ENCODE data around the gene USHBP1. TPM values are rescaled to one million over a fixed set of nuclear protein-coding genes. Genes with fewer than 3 reads are reported as not detected.

USHBP1 gene
- total and polyA plus RNA-seq, 2 of the 13 experiments (the other 11 are each of a cell fraction or from before 2014, with no cell fraction given) = 0.15 to 1.5 TPM

DNA sequence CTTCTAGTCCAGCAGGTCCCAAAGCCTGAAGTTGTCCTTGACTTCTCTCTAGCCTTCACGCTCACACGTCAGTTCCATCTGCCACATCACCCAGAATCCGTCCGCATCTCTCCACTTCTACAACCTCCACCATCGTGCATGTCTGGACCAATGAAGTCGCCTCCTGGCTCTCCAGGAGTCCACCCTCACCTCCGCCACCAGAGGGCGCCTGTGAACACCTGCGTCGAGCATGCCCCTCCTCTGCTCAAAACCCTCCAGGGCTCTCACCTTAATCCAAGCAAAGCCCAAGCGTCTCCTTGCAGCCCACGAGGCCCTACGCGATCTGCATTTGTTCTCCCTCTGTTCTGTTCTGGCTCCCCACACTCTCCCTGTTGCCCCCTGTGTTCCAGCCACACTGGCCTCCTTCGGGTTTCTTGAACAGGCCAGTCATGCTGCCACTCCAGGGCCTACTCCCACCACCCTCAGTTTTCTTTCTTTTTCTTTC lies 3.7 kb downstream of the USHBP1 start (continued):
- TF ChIP-seq ZFP41 (CRISPR knock-in tag; IDR thresholded peaks at IDR 0.05; ENCODE audit: borderline replicate concordance) (no peak), ZNF782 (CRISPR knock-in tag; IDR thresholded peaks at IDR 0.05; ENCODE audit: borderline replicate concordance) (no peak), TCF12 (IDR thresholded peaks at IDR 0.05) (no peak), TCF12 (CRISPR knock-in tag; IDR thresholded peaks at IDR 0.05) (no peak), ZNF143 (CRISPR knock-in tag; IDR thresholded peaks at IDR 0.05) (no peak), POLR2AphosphoS2 (IDR thresholded peaks at IDR 0.05; ENCODE audit: low read depth, low read length) (no peak), ZNF790 (CRISPR knock-in tag; IDR thresholded peaks at IDR 0.05; ENCODE audit: borderline replicate concordance) (no peak), ZNF230 (CRISPR knock-in tag; IDR thresholded peaks at IDR 0.05) (no peak), U2AF1 (optimal IDR thresholded peaks at IDR 0.05; ENCODE audit: low read depth, low read length) (peak; percentile 71), HNRNPK (IDR thresholded peaks at IDR 0.05; ENCODE audit: low read depth, low read length, poor library complexity, severe bottlenecking) (no peak), CAMTA2 (CRISPR knock-in tag; IDR thresholded peaks at IDR 0.05; ENCODE audit: borderline replicate concordance) (no peak), ERF (CRISPR knock-in tag; IDR thresholded peaks at IDR 0.05) (peak; percentile 56; the same call in 1 of the 2 replicates), KLF12 (CRISPR knock-in tag; IDR thresholded peaks at IDR 0.05; ENCODE audit: borderline replicate concordance) (no peak), SRSF9 (IDR thresholded peaks at IDR 0.05; ENCODE audit: borderline replicate concordance, insufficient read depth, low read depth, low read length, poor library complexity, severe bottlenecking) (no peak), NAIF1 (CRISPR knock-in tag; IDR thresholded peaks at IDR 0.05; ENCODE audit: borderline replicate concordance) (no peak), POGZ (CRISPR knock-in tag; IDR thresholded peaks at IDR 0.05) (no peak), ZNF747 (CRISPR knock-in tag; IDR thresholded peaks at IDR 0.05; ENCODE audit: borderline replicate concordance) (no peak), MAF1 (CRISPR knock-in tag; IDR thresholded peaks at IDR 0.05; ENCODE audit: borderline replicate concordance) (no peak)
- TF ChIP-seq, protein P1, sequence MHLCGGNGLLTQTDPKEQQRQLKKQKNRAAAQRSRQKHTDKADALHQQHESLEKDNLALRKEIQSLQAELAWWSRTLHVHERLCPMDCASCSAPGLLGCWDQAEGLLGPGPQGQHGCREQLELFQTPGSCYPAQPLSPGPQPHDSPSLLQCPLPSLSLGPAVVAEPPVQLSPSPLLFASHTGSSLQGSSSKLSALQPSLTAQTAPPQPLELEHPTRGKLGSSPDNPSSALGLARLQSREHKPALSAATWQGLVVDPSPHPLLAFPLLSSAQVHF (CRISPR knock-in tag; IDR thresholded peaks at IDR 0.05) = no peak
- TF ChIP-seq, protein P2, sequence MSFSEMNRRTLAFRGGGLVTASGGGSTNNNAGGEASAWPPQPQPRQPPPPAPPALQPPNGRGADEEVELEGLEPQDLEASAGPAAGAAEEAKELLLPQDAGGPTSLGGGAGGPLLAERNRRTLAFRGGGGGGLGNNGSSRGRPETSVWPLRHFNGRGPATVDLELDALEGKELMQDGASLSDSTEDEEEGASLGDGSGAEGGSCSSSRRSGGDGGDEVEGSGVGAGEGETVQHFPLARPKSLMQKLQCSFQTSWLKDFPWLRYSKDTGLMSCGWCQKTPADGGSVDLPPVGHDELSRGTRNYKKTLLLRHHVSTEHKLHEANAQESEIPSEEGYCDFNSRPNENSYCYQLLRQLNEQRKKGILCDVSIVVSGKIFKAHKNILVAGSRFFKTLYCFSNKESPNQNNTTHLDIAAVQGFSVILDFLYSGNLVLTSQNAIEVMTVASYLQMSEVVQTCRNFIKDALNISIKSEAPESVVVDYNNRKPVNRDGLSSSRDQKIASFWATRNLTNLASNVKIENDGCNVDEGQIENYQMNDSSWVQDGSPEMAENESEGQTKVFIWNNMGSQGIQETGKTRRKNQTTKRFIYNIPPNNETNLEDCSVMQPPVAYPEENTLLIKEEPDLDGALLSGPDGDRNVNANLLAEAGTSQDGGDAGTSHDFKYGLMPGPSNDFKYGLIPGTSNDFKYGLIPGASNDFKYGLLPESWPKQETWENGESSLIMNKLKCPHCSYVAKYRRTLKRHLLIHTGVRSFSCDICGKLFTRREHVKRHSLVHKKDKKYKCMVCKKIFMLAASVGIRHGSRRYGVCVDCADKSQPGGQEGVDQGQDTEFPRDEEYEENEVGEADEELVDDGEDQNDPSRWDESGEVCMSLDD (CRISPR knock-in tag; IDR thresholded peaks at IDR 0.05; ENCODE audit: borderline replicate concordance) = no peak
- TF ChIP-seq, protein P3, sequence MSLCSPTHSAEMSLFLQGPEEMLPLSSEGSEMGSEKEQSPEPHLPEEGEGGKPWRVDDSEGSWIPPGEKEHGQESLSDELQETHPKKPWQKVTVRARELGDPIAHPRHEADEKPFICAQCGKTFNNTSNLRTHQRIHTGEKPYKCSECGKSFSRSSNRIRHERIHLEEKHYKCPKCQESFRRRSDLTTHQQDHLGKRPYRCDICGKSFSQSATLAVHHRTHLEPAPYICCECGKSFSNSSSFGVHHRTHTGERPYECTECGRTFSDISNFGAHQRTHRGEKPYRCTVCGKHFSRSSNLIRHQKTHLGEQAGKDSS (CRISPR knock-in tag; IDR thresholded peaks at IDR 0.05; ENCODE audit: borderline replicate concordance, low read depth) = peak; percentile 63; the same call in 1 of the 2 replicates
- TF ChIP-seq, protein P4, sequence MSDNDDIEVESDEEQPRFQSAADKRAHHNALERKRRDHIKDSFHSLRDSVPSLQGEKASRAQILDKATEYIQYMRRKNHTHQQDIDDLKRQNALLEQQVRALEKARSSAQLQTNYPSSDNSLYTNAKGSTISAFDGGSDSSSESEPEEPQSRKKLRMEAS (IDR thresholded peaks at IDR 0.05) = peak; percentile 79
- TF ChIP-seq, protein P5, sequence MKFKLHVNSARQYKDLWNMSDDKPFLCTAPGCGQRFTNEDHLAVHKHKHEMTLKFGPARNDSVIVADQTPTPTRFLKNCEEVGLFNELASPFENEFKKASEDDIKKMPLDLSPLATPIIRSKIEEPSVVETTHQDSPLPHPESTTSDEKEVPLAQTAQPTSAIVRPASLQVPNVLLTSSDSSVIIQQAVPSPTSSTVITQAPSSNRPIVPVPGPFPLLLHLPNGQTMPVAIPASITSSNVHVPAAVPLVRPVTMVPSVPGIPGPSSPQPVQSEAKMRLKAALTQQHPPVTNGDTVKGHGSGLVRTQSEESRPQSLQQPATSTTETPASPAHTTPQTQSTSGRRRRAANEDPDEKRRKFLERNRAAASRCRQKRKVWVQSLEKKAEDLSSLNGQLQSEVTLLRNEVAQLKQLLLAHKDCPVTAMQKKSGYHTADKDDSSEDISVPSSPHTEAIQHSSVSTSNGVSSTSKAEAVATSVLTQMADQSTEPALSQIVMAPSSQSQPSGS (CRISPR knock-in tag; IDR thresholded peaks at IDR 0.05) = peak; percentile 11; the same call in 1 of the 2 replicates

Measured in HepG2 (cell line).